ENCODE measurements around the gene INTS11. TPM values are rescaled to one million over a fixed set of nuclear protein-coding genes. Genes with fewer than 3 reads are reported as not detected.
A peak's percentile ranks its signal among the peaks of the same experiment; 100 is the strongest.

Gene INTS11
- total and polyA plus RNA-seq, 2 of the 13 experiments (the other 11 are each of a cell fraction or from before 2014, with no cell fraction given) = 52.8 to 94.8 TPM

DNA sequence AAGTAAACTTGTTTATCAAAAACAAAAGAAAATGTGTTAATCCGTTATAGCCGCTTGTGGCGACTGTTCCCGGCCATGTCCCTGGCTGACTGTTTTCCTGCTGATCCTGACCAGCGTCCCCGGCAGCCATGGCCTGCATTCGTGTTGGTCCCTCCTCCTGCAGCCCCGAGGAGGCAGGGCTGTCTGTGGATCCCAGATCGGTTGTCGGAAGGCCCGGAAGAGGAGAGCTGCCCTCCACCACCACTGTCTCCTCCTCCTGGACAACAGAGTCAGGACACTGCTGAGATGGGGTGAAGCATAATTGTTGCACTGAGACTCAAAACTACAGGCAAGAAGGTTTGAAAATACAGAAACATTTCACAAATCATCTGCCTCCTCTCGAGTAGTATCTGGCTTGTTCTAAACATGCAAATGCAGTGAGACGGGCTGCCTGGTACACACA lies 37.5 kb upstream of the INTS11 start (continued):
- TF ChIP-seq KLF15 (CRISPR knock-in tag; IDR thresholded peaks at IDR 0.05; ENCODE audit: borderline replicate concordance) (no peak), SRSF1 (optimal IDR thresholded peaks at IDR 0.05; ENCODE audit: low read depth, low read length) (no peak), NR2C2 (CRISPR knock-in tag; IDR thresholded peaks at IDR 0.05; ENCODE audit: borderline replicate concordance) (no peak), CBX2 (IDR thresholded peaks at IDR 0.05; ENCODE audit: low read depth, low read length) (no peak), CBX2 (CRISPR knock-in tag; IDR thresholded peaks at IDR 0.05; ENCODE audit: low read depth) (no peak), ZNF652 (CRISPR knock-in tag; IDR thresholded peaks at IDR 0.05; ENCODE audit: borderline replicate concordance, low read depth) (no peak), RARG (CRISPR knock-in tag; IDR thresholded peaks at IDR 0.05; ENCODE audit: low read depth) (no peak), ZNF564 (CRISPR knock-in tag; IDR thresholded peaks at IDR 0.05) (no peak), HMG20B (CRISPR knock-in tag; conservative IDR thresholded peaks at IDR 0.05) (no peak), HNRNPLL (IDR thresholded peaks at IDR 0.05; ENCODE audit: low read depth, low read length, poor library complexity, severe bottlenecking) (peak; percentile 17), SMC3 (IDR thresholded peaks at IDR 0.05; ENCODE audit: low read length) (peak; percentile 19; the same call in 1 of the 2 replicates), LCORL (IDR thresholded peaks at IDR 0.05) (no peak), LCORL (CRISPR knock-in tag; IDR thresholded peaks at IDR 0.05) (peak; percentile 14; the same call in 1 of the 2 replicates), HOXA7 (CRISPR knock-in tag; IDR thresholded peaks at IDR 0.05) (no peak), ADNP (CRISPR knock-in tag; IDR thresholded peaks at IDR 0.05) (no peak), ELF1 (CRISPR knock-in tag; IDR thresholded peaks at IDR 0.05) (peak; percentile 81), KDM6A (CRISPR knock-in tag; IDR thresholded peaks at IDR 0.05; ENCODE audit: low read depth) (no peak), ETV5 (CRISPR knock-in tag; IDR thresholded peaks at IDR 0.05; ENCODE audit: borderline replicate concordance) (peak; percentile 33; the same call in 1 of the 2 replicates), ZNF274 (CRISPR knock-in tag; IDR thresholded peaks at IDR 0.05) (no peak), DPF2 (CRISPR knock-in tag; IDR thresholded peaks at IDR 0.05; ENCODE audit: borderline replicate concordance, low read depth) (0 out of 2 replicates have a peak, but pooled peaks have one; percentile 28), ZNF292 (CRISPR knock-in tag; IDR thresholded peaks at IDR 0.05; ENCODE audit: borderline replicate concordance, low read depth) (peak; percentile 70; the same call in 1 of the 2 replicates), ZNF839 (CRISPR knock-in tag; IDR thresholded peaks at IDR 0.05; ENCODE audit: borderline replicate concordance) (no peak), SMAD9 (CRISPR knock-in tag; IDR thresholded peaks at IDR 0.05) (no peak), THAP11 (CRISPR knock-in tag; IDR thresholded peaks at IDR 0.05) (peak; percentile 19; the same call in 1 of the 2 replicates), BHLHE40 (IDR thresholded peaks at IDR 0.05; ENCODE audit: low read length) (no peak), NFKBIZ (CRISPR knock-in tag; IDR thresholded peaks at IDR 0.05) (no peak)
- TF ChIP-seq, protein P1, sequence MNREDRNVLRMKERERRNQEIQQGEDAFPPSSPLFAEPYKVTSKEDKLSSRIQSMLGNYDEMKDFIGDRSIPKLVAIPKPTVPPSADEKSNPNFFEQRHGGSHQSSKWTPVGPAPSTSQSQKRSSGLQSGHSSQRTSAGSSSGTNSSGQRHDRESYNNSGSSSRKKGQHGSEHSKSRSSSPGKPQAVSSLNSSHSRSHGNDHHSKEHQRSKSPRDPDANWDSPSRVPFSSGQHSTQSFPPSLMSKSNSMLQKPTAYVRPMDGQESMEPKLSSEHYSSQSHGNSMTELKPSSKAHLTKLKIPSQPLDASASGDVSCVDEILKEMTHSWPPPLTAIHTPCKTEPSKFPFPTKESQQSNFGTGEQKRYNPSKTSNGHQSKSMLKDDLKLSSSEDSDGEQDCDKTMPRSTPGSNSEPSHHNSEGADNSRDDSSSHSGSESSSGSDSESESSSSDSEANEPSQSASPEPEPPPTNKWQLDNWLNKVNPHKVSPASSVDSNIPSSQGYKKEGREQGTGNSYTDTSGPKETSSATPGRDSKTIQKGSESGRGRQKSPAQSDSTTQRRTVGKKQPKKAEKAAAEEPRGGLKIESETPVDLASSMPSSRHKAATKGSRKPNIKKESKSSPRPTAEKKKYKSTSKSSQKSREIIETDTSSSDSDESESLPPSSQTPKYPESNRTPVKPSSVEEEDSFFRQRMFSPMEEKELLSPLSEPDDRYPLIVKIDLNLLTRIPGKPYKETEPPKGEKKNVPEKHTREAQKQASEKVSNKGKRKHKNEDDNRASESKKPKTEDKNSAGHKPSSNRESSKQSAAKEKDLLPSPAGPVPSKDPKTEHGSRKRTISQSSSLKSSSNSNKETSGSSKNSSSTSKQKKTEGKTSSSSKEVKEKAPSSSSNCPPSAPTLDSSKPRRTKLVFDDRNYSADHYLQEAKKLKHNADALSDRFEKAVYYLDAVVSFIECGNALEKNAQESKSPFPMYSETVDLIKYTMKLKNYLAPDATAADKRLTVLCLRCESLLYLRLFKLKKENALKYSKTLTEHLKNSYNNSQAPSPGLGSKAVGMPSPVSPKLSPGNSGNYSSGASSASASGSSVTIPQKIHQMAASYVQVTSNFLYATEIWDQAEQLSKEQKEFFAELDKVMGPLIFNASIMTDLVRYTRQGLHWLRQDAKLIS (CRISPR knock-in tag; IDR thresholded peaks at IDR 0.05) = no peak
- TF ChIP-seq, protein P2, sequence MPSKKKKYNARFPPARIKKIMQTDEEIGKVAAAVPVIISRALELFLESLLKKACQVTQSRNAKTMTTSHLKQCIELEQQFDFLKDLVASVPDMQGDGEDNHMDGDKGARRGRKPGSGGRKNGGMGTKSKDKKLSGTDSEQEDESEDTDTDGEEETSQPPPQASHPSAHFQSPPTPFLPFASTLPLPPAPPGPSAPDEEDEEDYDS (CRISPR knock-in tag; IDR thresholded peaks at IDR 0.05) = peak; percentile 33
- TF ChIP-seq, protein P3, sequence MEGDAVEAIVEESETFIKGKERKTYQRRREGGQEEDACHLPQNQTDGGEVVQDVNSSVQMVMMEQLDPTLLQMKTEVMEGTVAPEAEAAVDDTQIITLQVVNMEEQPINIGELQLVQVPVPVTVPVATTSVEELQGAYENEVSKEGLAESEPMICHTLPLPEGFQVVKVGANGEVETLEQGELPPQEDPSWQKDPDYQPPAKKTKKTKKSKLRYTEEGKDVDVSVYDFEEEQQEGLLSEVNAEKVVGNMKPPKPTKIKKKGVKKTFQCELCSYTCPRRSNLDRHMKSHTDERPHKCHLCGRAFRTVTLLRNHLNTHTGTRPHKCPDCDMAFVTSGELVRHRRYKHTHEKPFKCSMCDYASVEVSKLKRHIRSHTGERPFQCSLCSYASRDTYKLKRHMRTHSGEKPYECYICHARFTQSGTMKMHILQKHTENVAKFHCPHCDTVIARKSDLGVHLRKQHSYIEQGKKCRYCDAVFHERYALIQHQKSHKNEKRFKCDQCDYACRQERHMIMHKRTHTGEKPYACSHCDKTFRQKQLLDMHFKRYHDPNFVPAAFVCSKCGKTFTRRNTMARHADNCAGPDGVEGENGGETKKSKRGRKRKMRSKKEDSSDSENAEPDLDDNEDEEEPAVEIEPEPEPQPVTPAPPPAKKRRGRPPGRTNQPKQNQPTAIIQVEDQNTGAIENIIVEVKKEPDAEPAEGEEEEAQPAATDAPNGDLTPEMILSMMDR (CRISPR knock-in tag; IDR thresholded peaks at IDR 0.05) = peak; percentile 44
